Upper lobe of left lung (tissue), 4 donors: ENCODE measurements around the gene PDLIM5.

ENCODE experiments used
- CTCF ChIP-seq, 6 experiments: fragments of 450-650 bp in 4 of 6; fragments of 200-600 bp in 2 of 6; sonication (generic) in 2 of 6; IDR thresholded peaks; one replicate each; pipeline ENCODE4 v1.5.1; 2016 to 2019; ENCODE audit warnings: antibody characterized with exemption in 6 of 6
- EP300 ChIP-seq, 4 donors: sonication (generic); formaldehyde crosslinking; IDR thresholded peaks; one replicate each; pipeline ENCODE4 v1.5.1; 2017; ENCODE audit warnings: antibody characterized with exemption in 4 of 4, control low read depth in 2 of 4
- POLR2A ChIP-seq, 4 donors: fragments of 450-650 bp; IDR thresholded peaks; one replicate each; pipeline ENCODE4 v1.5.1; 2016 to 2017; ENCODE audit warnings: antibody characterized with exemption in 4 of 4, mild to moderate bottlenecking in 2 of 4
- POLR2AphosphoS5 ChIP-seq, 2 donors: sonication (generic); formaldehyde crosslinking; IDR thresholded peaks; one replicate each; pipeline ENCODE4 v1.5.1; 2017; ENCODE audit warnings: antibody characterized with exemption in 2 of 2

DNA sequence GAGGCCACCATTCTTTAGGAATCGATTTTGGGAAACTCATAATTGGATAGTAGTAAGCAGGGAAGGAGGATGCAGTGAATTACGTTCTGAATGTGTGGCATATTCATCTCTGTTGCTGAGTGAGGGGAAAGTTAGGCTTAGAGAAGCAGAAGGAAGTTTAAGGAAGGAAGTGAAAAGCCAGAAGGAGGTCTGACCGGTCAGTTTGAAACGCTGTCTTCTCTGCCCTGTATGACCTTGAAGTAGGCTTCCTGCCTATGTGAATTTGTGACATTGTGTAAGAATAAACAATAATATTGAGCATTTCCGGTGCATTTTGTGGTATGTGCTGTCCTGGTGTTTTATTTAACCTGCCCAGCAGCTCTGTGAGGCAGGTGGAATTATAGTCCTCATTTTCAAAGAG, 67.3 kb downstream of the PDLIM5 start:
- TF ChIP-seq CTCF (IDR thresholded peaks at IDR 0.05) (no peak), EP300 (IDR thresholded peaks at IDR 0.05) (no peak), POLR2A (IDR thresholded peaks at IDR 0.05) (no peak), POLR2AphosphoS5 (IDR thresholded peaks at IDR 0.05) (no peak)
